Measurements from ENCODE around the gene USP10.
"Not testable (repeated sequence)": the region's sequence is repeated elsewhere in the genome, so short reads cannot be mapped to it uniquely, and the experiment has no call there.

Gene USP10

DNA sequence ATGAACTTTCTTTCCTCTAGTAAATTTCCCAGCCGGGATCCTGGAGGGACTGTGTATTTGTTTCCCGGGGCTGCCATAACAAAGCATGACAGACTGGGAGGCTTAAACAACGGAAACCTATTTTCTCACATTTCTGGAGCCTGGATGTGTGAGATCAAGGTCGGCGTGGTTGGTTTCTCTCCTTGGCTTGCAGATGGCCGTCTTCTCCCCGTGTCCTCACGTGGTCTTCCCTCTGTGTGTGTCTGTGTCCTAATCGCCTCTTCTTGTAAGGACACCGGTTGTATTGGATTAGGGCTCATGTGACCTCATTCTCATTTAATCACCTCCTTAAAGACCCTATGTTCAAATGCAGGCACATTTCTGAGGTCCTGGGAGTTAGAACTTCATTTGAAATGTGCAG is 22.0 kb upstream of the USP10 start:
- Histone ChIP-seq H3K36me3 (ENCODE audit: control insufficient read depth, insufficient read depth, low read length) (no peaks in the 10 kb centered on the region), H3K9ac (ENCODE audit: low read length) (no peak overlapping the region), H3K4me1 (ENCODE audit: control insufficient read depth, insufficient read depth, low read length) (no peaks in the 10 kb centered on the region), H3K27me3 (ENCODE audit: control insufficient read depth, insufficient read depth, low read length) (no peaks in the 10 kb centered on the region), H3K27ac (ENCODE audit: low read depth, low read length) (no peak overlapping the region), H3K4me3 (ENCODE audit: low read length) (no peak overlapping the region)

- Histone ChIP-seq H3K9ac (ENCODE audit: low read length) (no peak overlapping the region), H3K27ac (ENCODE audit: low read depth, low read length) (no peak overlapping the region)
Observed at GRCh38 chr16:84678541-84678940, 21.3 kb upstream of the USP10 start.

GRCh38 chr16:84680165-84680842 is 19.5 kb upstream of the USP10 start:
- Histone ChIP-seq H3K36me3 (ENCODE audit: control insufficient read depth, insufficient read depth, low read length) (no peaks in the 10 kb centered on the region), H3K4me1 (ENCODE audit: control insufficient read depth, insufficient read depth, low read length) (no peaks in the 10 kb centered on the region)

More at GRCh38 chr16:84678541-84678940, 21.3 kb upstream of the USP10 start:
- Histone ChIP-seq H3K27me3 (ENCODE audit: control insufficient read depth, insufficient read depth, low read length) (no peaks in the 10 kb centered on the region), H3K4me3 (ENCODE audit: low read length) (no peak overlapping the region), H3K36me3 (ENCODE audit: control insufficient read depth, insufficient read depth, low read length) (no peaks in the 10 kb centered on the region), H3K4me1 (ENCODE audit: control insufficient read depth, insufficient read depth, low read length) (no peaks in the 10 kb centered on the region)

GRCh38 chr16:84680843-84681629 is 18.8 kb upstream of the USP10 start:
- no peaks in the 10 kb centered on the region for H3K36me3 ChIP-seq (ENCODE audit: control insufficient read depth, insufficient read depth, low read length)
- no peaks in the 10 kb centered on the region for H3K27me3 ChIP-seq (ENCODE audit: control insufficient read depth, insufficient read depth, low read length)
- no peak overlapping the region for H3K9ac ChIP-seq (ENCODE audit: low read length)
- no peak overlapping the region for H3K4me3 ChIP-seq (ENCODE audit: low read length)
- H3K27ac ChIP-seq (ENCODE audit: low read depth, low read length): no peak overlapping the region
- no peaks in the 10 kb centered on the region for H3K4me1 ChIP-seq (ENCODE audit: control insufficient read depth, insufficient read depth, low read length)

More at GRCh38 chr16:84680165-84680842, 19.5 kb upstream of the USP10 start:
- no peaks in the 10 kb centered on the region for H3K27me3 ChIP-seq (ENCODE audit: control insufficient read depth, insufficient read depth, low read length)
- no peak overlapping the region for H3K9ac ChIP-seq (ENCODE audit: low read length)
- H3K4me3 ChIP-seq (ENCODE audit: low read length): no peak overlapping the region
- H3K27ac ChIP-seq (ENCODE audit: low read depth, low read length): no peak overlapping the region

GRCh38 chr16:84683691-84684591 is 15.9 kb upstream of the USP10 start:
- H3K27ac ChIP-seq (ENCODE audit: low read depth, low read length): no peak overlapping the region
- H3K9ac ChIP-seq (ENCODE audit: low read length): no peak overlapping the region
- no peaks in the 10 kb centered on the region for H3K36me3 ChIP-seq (ENCODE audit: control insufficient read depth, insufficient read depth, low read length)
- H3K4me1 ChIP-seq (ENCODE audit: control insufficient read depth, insufficient read depth, low read length): no peaks in the 10 kb centered on the region
- H3K27me3 ChIP-seq (ENCODE audit: control insufficient read depth, insufficient read depth, low read length): no peaks in the 10 kb centered on the region
- H3K4me3 ChIP-seq (ENCODE audit: low read length): no peak overlapping the region

GRCh38 chr16:84684592-84684965 is 15.2 kb upstream of the USP10 start:
- no peak overlapping the region for H3K4me3 ChIP-seq (ENCODE audit: low read length)
- no peak overlapping the region for H3K27ac ChIP-seq (ENCODE audit: low read depth, low read length)

GRCh38 chr16:84685210-84685609 is 14.6 kb upstream of the USP10 start:
- no peak overlapping the region for H3K4me3 ChIP-seq (ENCODE audit: low read length)
- H3K36me3 ChIP-seq (ENCODE audit: control insufficient read depth, insufficient read depth, low read length): no peaks in the 10 kb centered on the region
- H3K27me3 ChIP-seq (ENCODE audit: control insufficient read depth, insufficient read depth, low read length): no peaks in the 10 kb centered on the region
- H3K4me1 ChIP-seq (ENCODE audit: control insufficient read depth, insufficient read depth, low read length): no peaks in the 10 kb centered on the region
- H3K27ac ChIP-seq (ENCODE audit: low read depth, low read length): no peak overlapping the region
- no peak overlapping the region for H3K9ac ChIP-seq (ENCODE audit: low read length)

More at GRCh38 chr16:84684592-84684965, 15.2 kb upstream of the USP10 start:
- Histone ChIP-seq H3K27me3 (ENCODE audit: control insufficient read depth, insufficient read depth, low read length) (no peaks in the 10 kb centered on the region), H3K36me3 (ENCODE audit: control insufficient read depth, insufficient read depth, low read length) (no peaks in the 10 kb centered on the region), H3K4me1 (ENCODE audit: control insufficient read depth, insufficient read depth, low read length) (no peaks in the 10 kb centered on the region), H3K9ac (ENCODE audit: low read length) (no peak overlapping the region)

DNA sequence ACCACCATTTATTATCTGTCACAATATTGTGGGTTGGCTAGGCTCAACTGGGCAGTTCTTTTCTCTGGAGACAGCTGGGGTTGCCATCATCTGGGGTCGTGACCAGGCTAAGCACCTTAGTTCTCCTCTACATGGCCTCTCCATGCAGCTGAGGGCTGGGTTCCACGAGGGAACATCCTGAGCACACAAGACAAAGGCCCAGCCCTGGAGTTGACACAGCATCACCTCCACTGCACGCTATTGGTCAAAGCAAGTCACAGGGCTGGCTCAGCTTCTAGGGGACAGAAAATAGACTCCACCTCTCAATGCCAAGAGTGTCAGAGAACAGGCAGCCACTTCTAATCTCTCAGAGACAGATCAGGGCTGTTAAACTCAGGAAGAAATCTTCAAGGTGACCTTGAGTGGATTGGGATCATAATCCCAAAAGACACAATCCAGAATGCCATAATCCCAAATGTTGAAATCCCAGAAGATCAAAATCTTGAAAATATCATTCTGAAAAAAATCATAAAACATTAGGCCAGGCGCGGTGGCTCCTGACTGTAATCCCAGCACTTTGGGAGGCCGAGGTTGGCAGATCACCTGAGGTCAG is 13.0 kb upstream of the USP10 start:
- no peaks in the 10 kb centered on the region for H3K27me3 ChIP-seq (ENCODE audit: control insufficient read depth, insufficient read depth, low read length)
- no peak overlapping the region for H3K9ac ChIP-seq (ENCODE audit: low read length)
- no peak overlapping the region for H3K4me3 ChIP-seq (ENCODE audit: low read length)
- H3K36me3 ChIP-seq (ENCODE audit: control insufficient read depth, insufficient read depth, low read length): no peaks in the 10 kb centered on the region
- H3K4me1 ChIP-seq (ENCODE audit: control insufficient read depth, insufficient read depth, low read length): no peaks in the 10 kb centered on the region
- no peak overlapping the region for H3K27ac ChIP-seq (ENCODE audit: low read depth, low read length)

DNA sequence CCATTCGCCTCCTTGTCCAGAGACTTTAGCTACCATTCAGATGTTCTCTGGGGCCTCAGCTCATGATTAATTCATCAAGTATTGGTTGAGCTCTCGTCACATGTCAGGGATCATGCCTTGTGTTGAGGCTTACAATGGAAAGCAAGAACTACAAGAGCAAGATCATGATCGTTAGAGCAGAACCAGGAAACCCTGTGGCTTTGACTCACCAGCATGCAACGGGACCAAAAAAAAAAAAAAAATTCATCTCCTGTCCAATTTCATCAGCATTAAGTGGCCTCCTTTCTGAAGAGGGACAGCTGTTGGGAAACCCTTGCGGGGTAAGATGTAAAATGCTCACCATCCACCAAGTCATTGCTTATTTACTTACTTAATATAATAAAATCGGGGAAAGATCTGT is 12.1 kb upstream of the USP10 start:
- no peak overlapping the region for H3K4me3 ChIP-seq (ENCODE audit: low read length)
- H3K27ac ChIP-seq (ENCODE audit: low read depth, low read length): no peak overlapping the region
- H3K4me1 ChIP-seq (ENCODE audit: control insufficient read depth, insufficient read depth, low read length): no peaks in the 10 kb centered on the region
- H3K9ac ChIP-seq (ENCODE audit: low read length): no peak overlapping the region
- no peaks in the 10 kb centered on the region for H3K27me3 ChIP-seq (ENCODE audit: control insufficient read depth, insufficient read depth, low read length)
- no peaks in the 10 kb centered on the region for H3K36me3 ChIP-seq (ENCODE audit: control insufficient read depth, insufficient read depth, low read length)

- not testable (repeated sequence) for H3K27me3 ChIP-seq (ENCODE audit: control insufficient read depth, insufficient read depth, low read length); H3K4me1 ChIP-seq (ENCODE audit: control insufficient read depth, insufficient read depth, low read length); H3K9ac ChIP-seq (ENCODE audit: low read length); H3K36me3 ChIP-seq (ENCODE audit: control insufficient read depth, insufficient read depth, low read length); H3K27ac ChIP-seq (ENCODE audit: low read depth, low read length); H3K4me3 ChIP-seq (ENCODE audit: low read length)
Observed at GRCh38 chr16:84688163-84688562, 11.6 kb upstream of the USP10 start.

DNA sequence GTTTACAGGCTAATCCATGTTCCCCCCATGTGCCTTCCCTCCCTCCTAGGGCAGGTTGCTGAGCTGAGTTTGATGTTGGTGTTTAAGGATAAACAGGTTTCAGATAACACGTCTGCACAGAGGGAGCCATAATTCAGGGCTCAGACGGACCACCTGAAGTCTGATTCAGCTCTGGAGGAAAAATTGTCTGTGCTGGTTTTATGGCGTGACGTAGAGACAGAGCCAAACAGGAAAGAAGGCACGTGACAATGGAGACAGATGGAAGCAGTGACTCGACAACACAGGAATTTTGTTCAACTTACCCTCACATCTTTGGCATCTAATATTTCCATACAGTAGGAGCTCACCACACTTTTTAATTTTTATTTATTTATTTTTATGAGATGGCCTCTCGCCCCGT is 10.7 kb upstream of the USP10 start:
- Histone ChIP-seq H3K4me3 (ENCODE audit: low read length) (no peak overlapping the region), H3K9ac (ENCODE audit: low read length) (no peak overlapping the region), H3K36me3 (ENCODE audit: control insufficient read depth, insufficient read depth, low read length) (no peaks in the 10 kb centered on the region), H3K27me3 (ENCODE audit: control insufficient read depth, insufficient read depth, low read length) (no peaks in the 10 kb centered on the region), H3K4me1 (ENCODE audit: control insufficient read depth, insufficient read depth, low read length) (no peaks in the 10 kb centered on the region), H3K27ac (ENCODE audit: low read depth, low read length) (no peak overlapping the region)

Data from rectal smooth muscle tissue (tissue), 1 donor.